Panc1 (cell line): Measurements from ENCODE around the gene TBC1D2. TPM values are rescaled to one million over a fixed set of nuclear protein-coding genes. Genes with fewer than 3 reads are reported as not detected.

Experiments
- ATAC-seq: fragments of 200-7000 bp; cut with Tn5 transposase; 2 replicates; pipeline ENCODE4 v1.9.1; 2020; ENCODE audit warnings: mild to moderate bottlenecking, moderate library complexity
- BruUV-seq: library from RNA; stranded (reverse); fragments of 400-500 nt; replicated peaks from 2 replicates; lab custom pipeline; 2021; lab: Mats Ljungman, UMichigan
- CTCF ChIA-PET: fragments of 300-600 bp; sonication (Branson Sonifier 250); formaldehyde crosslinking; loops from one replicate; lab custom pipeline; 2022; ENCODE audit warnings: antibody characterized with exemption; lab: Charles Lee
- POLR2A ChIA-PET: fragments of 300-600 bp; sonication (Branson Sonifier 250); formaldehyde crosslinking; loops from one replicate; lab custom pipeline; 2022; ENCODE audit warnings: antibody characterized with exemption; lab: Charles Lee
- DNase-seq: peaks from one replicate; pipeline ENCODE4 v3.0.0-alpha.2; 2010; ENCODE audit warnings: low read depth, low spot score
- H3K27ac ChIP-seq: 2 replicates; pipeline ENCODE4 v1.5.1; 2011; ENCODE audit warnings: mild to moderate bottlenecking, low read length, inconsistent platforms
- H3K27me3 ChIP-seq: fragments of 200-500 bp; sonication (Bioruptor generic); 2 replicates; pipeline ENCODE4 v1.6.0; 2014; ENCODE audit warnings: low read length, inconsistent platforms; ENCODE audit not compliant: control insufficient read depth, insufficient read depth
- H3K36me3 ChIP-seq: fragments of 200-500 bp; sonication (Bioruptor generic); 2 replicates; pipeline ENCODE4 v1.5.1; 2014; ENCODE audit warnings: inconsistent platforms, mild to moderate bottlenecking, low read length, moderate library complexity; ENCODE audit not compliant: control insufficient read depth, insufficient read depth
- H3K4me1 ChIP-seq: 2 replicates; pipeline ENCODE4 v1.5.1; 2011; ENCODE audit warnings: inconsistent platforms, mild to moderate bottlenecking, low read length, moderate library complexity; ENCODE audit not compliant: control insufficient read depth, insufficient read depth
- H3K4me3 ChIP-seq, 2 experiments: 2 replicates each; pipeline ENCODE4 v1.5.1; 2011 to 2012; ENCODE audit warnings: low read depth in 2 of 2, low read length in 2 of 2, mild to moderate bottlenecking in 2 of 2, inconsistent platforms in 1 of 2, moderate library complexity in 1 of 2
- H3K9me3 ChIP-seq: fragments of 200-500 bp; sonication (Bioruptor generic); 2 replicates; pipeline ENCODE4 v1.5.1; 2014; ENCODE audit warnings: low read depth, mild to moderate bottlenecking, inconsistent platforms, low read length, moderate library complexity; ENCODE audit not compliant: control insufficient read depth, insufficient read depth
- CTCF ChIP-seq: fragments of 450-650 bp; IDR thresholded peaks from 2 replicates; pipeline ENCODE4 v1.5.1; 2017; ENCODE audit warnings: mild to moderate bottlenecking
- POLR2AphosphoS5 ChIP-seq: IDR thresholded peaks from 2 replicates; pipeline ENCODE4 v1.6.1; 2012; ENCODE audit warnings: mild to moderate bottlenecking, low read depth, low read length, moderate library complexity
- REST ChIP-seq, 2 experiments: IDR thresholded peaks; 2 replicates each; pipeline ENCODE4 v1.6.1; 2011 to 2012; ENCODE audit warnings: low read depth in 2 of 2, control low read depth in 1 of 2, low read length in 1 of 2, mild to moderate bottlenecking in 1 of 2, moderate library complexity in 1 of 2; ENCODE audit not compliant: insufficient read depth in 1 of 2
- SIN3A ChIP-seq: IDR thresholded peaks from 2 replicates; pipeline ENCODE4 v1.6.1; 2012; ENCODE audit warnings: low read depth, mild to moderate bottlenecking, low read length, moderate library complexity, borderline replicate concordance; ENCODE audit not compliant: insufficient read depth
- TCF7L2 ChIP-seq: IDR thresholded peaks from 2 replicates; pipeline ENCODE4 v1.6.1; 2011; ENCODE audit warnings: mild to moderate bottlenecking, low read depth, low read length, inconsistent platforms
- in situ Hi-C: cut with HindIII; loops from 2 replicates; pipeline ENCODE4 v1.10.0; 2016; ENCODE audit warnings: low sequenced_read_pairs, low pct_unique_long_range_greater_than_20kb
- intact Hi-C: fragments of 100-400 bp; cut with micrococcal nuclease; formaldehyde crosslinking; loops from one replicate; pipeline ENCODE4 v1.10.0; 2022; ENCODE audit not compliant: unreplicated experiment
- total RNA-seq: library from RNA; stranded (reverse); gene quantifications from one replicate; pipeline ENCODE4 v1.2.1, GENCODE V29; 2021; ENCODE audit not compliant: unreplicated experiment

The TBC1D2 gene
- total RNA-seq, 1 experiment from 2014 or later: 2.4 TPM

GRCh38 chr9:98226516-98226915 is 28.9 kb downstream of the TBC1D2 start:
- BruUV-seq: no TSS peak
- DNase-seq (no peak), ATAC-seq (no peak)
- no peak overlapping the region for H3K4me3 ChIP-seq
- no peaks in the 10 kb centered on the region for H3K9me3 ChIP-seq
- ChIA-PET CTCF (no interaction called here), POLR2A (no interaction called here)
- no peaks in the 10 kb centered on the region for H3K36me3 ChIP-seq
- TF ChIP-seq REST (IDR thresholded peaks at IDR 0.05; ENCODE audit: insufficient read depth in 1 of 2, low read depth in 2 of 2, low read length in 1 of 2) (no peak), POLR2AphosphoS5 (no peak), CTCF (no peak), TCF7L2 (no peak), SIN3A (no peak)
- no peak overlapping the region for H3K27ac ChIP-seq
- no peaks in the 10 kb centered on the region for H3K27me3 ChIP-seq
- H3K4me1 ChIP-seq: peaks cover 4% of the 10 kb centered on the region
- intact Hi-C loops: no loop called here
- in situ Hi-C loops: no loop called here

GRCh38 chr9:98225015-98225442 is 30.4 kb downstream of the TBC1D2 start:
- TF ChIP-seq SIN3A (no peak), CTCF (no peak), POLR2AphosphoS5 (no peak), REST (IDR thresholded peaks at IDR 0.05; ENCODE audit: insufficient read depth in 1 of 2, low read depth in 2 of 2, low read length in 1 of 2) (no peak), TCF7L2 (no peak)
- Histone ChIP-seq H3K36me3 (no peaks in the 10 kb centered on the region), H3K4me1 (no peaks in the 10 kb centered on the region), H3K4me3 (no peak overlapping the region), H3K27ac (no peak overlapping the region), H3K27me3 (no peaks in the 10 kb centered on the region), H3K9me3 (no peaks in the 10 kb centered on the region)
- ATAC-seq (no peak), DNase-seq (no peak)
- intact Hi-C loops: no loop called here
- no TSS peak for BruUV-seq
- in situ Hi-C loops: no loop called here
- ChIA-PET POLR2A (no interaction called here), CTCF (no interaction called here)
